Endothelial cell (in vitro differentiated cells): ENCODE data around the gene SLC22A23. TPM values are rescaled to one million over a fixed set of nuclear protein-coding genes. Genes with fewer than 3 reads are reported as not detected.

Experiments used
- DNase-seq: peaks from one replicate; pipeline ENCODE4 v3.0.0; 2021; ENCODE audit warnings: low spot score
- H3K27ac Mint-ChIP-seq: one replicate; pipeline ENCODE4 v1.8.0; 2021; ENCODE audit warnings: mixed read lengths, inconsistent platforms; ENCODE audit not compliant: unreplicated experiment
- H3K27me3 Mint-ChIP-seq: one replicate; pipeline ENCODE4 v1.8.0; 2021; ENCODE audit warnings: mild to moderate bottlenecking, moderate library complexity, mixed read lengths, inconsistent platforms; ENCODE audit not compliant: unreplicated experiment
- H3K36me3 Mint-ChIP-seq: one replicate; pipeline ENCODE4 v1.8.0; 2021; ENCODE audit warnings: mild to moderate bottlenecking, low read depth, mixed read lengths, inconsistent platforms; ENCODE audit not compliant: unreplicated experiment
- H3K4me1 Mint-ChIP-seq: one replicate; pipeline ENCODE4 v1.8.0; 2021; ENCODE audit warnings: mild to moderate bottlenecking, mixed read lengths, inconsistent platforms; ENCODE audit not compliant: unreplicated experiment
- H3K4me3 Mint-ChIP-seq: one replicate; pipeline ENCODE4 v1.8.0; 2021; ENCODE audit warnings: mild to moderate bottlenecking, mixed read lengths, inconsistent platforms; ENCODE audit not compliant: unreplicated experiment
- H3K9me3 Mint-ChIP-seq: one replicate; pipeline ENCODE4 v1.8.0; 2021; ENCODE audit warnings: mixed read lengths, inconsistent platforms; ENCODE audit not compliant: unreplicated experiment
- CTCF ChIP-seq: fragments of 200-600 bp; sonication (generic); IDR thresholded peaks from one replicate; pipeline ENCODE4 v1.5.0; 2021; ENCODE audit warnings: antibody characterized with exemption; ENCODE audit not compliant: unreplicated experiment
- total RNA-seq: library from RNA; stranded (reverse); fragmentation: NEBNext Ultra II Directional; extraction: Animal tissue kit (Norgen Biotek cat#: 25700); gene quantifications from one replicate; pipeline ENCODE4 v1.2.1, GENCODE V29; 2021; ENCODE audit not compliant: unreplicated experiment

Gene SLC22A23
- total RNA-seq, 1 donor from 2014 or later: 72.7 TPM

DNA sequence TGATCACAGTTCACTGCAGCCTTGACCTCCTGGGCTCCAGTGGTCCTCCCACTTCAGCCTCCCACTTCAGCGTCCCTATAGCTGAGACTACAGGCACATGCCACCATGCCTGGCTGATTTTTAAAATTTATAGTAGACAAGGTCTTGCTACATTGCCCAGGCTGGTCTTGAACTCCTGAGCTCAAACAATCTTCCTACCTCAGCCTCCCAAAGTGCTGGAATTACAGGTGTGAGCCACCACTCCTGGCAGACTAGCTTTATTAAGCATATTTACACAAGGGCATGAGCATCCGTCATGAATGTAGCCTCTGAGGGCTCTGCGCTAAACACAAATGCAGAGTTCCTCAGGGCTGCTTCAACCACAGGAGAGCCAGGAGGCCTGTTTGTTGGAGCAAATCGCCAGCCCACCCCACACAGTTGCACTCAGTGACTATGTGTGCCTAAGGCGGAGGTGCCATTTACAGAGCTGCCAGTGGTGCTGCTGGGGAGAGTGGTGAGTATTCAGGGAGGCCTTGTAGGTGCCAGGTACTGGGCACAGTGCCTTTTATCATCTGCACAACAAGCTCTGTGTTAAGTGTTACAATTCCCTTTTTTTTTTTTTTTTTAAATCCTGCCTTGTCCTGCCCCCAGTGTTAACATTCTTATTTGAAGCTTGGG is 119.9 kb downstream of the SLC22A23 start:
- Mint-ChIP-seq H3K36me3 (peaks cover 9% of the 10 kb centered on the region), H3K4me3 (no peak overlapping the region), H3K4me1 (peaks cover 29% of the 10 kb centered on the region), H3K27me3 (no peaks in the 10 kb centered on the region), H3K9me3 (no peaks in the 10 kb centered on the region), H3K27ac (no peak overlapping the region)
- DNase-seq: no peak
- no peak for TF ChIP-seq CTCF

GRCh38 chr6:3336066-3336786 is 120.6 kb downstream of the SLC22A23 start:
- no peaks in the 10 kb centered on the region for H3K9me3 Mint-ChIP-seq
- peaks cover 9% of the 10 kb centered on the region for H3K36me3 Mint-ChIP-seq
- peak overlapping the region; percentile 4 for H3K27ac Mint-ChIP-seq
- peaks cover 23% of the 10 kb centered on the region for H3K4me1 Mint-ChIP-seq
- H3K4me3 Mint-ChIP-seq: peak overlapping the region; percentile 19
- no peaks in the 10 kb centered on the region for H3K27me3 Mint-ChIP-seq
- no peak for DNase-seq
- TF ChIP-seq CTCF: no peak

GRCh38 chr6:3335169-3335568 is 121.7 kb downstream of the SLC22A23 start:
- TF ChIP-seq CTCF: no peak
- no peak for DNase-seq
- Mint-ChIP-seq H3K36me3 (peaks cover 9% of the 10 kb centered on the region), H3K4me3 (no peak overlapping the region), H3K27me3 (peaks cover 2% of the 10 kb centered on the region), H3K27ac (no peak overlapping the region), H3K9me3 (no peaks in the 10 kb centered on the region), H3K4me1 (peaks cover 19% of the 10 kb centered on the region)

DNA sequence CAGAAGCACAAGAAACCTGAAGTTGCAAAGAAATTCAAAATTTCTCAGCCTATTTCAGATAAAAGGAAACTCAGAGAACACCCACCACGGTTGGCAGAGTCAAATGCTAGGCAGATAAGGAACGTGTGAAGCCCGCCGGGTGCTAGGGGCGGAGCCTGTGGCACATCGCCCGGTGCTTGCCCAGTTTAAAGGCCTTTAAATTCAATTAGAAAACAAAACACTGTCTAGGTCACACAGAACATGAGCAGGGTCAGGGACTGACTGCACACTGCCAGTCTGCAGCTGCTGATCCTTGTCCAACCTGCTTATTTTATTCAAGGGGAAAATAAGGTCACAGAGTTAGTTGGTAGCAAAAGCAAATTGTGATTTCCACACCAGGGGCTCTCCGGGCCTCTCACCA is 122.3 kb downstream of the SLC22A23 start:
- Mint-ChIP-seq H3K4me3 (no peak overlapping the region), H3K27ac (no peak overlapping the region), H3K4me1 (peaks cover 18% of the 10 kb centered on the region), H3K36me3 (peaks cover 9% of the 10 kb centered on the region), H3K27me3 (peaks cover 2% of the 10 kb centered on the region), H3K9me3 (no peaks in the 10 kb centered on the region)
- DNase-seq: no peak
- no peak for TF ChIP-seq CTCF

- H3K4me1 Mint-ChIP-seq: peaks cover 18% of the 10 kb centered on the region
- H3K27me3 Mint-ChIP-seq: peaks cover 2% of the 10 kb centered on the region
- H3K36me3 Mint-ChIP-seq: peaks cover 9% of the 10 kb centered on the region
- H3K4me3 Mint-ChIP-seq: no peak overlapping the region
- TF ChIP-seq CTCF: no peak
- H3K27ac Mint-ChIP-seq: no peak overlapping the region
- H3K9me3 Mint-ChIP-seq: no peaks in the 10 kb centered on the region
- DNase-seq: no peak
Measured at GRCh38 chr6:3333263-3333662, 123.6 kb downstream of the SLC22A23 start.
